Activated gamma-delta T cell treated with Interleukin-2 at 50 U/mL for 16 hours (primary cell): ENCODE data around the gene SPDYE2B.
"Not testable (repeated sequence)": the region's sequence is repeated elsewhere in the genome, so short reads cannot be mapped to it uniquely, and the experiment has no call there.

Experiments used
- DNase-seq: peaks from one replicate; pipeline ENCODE4 v3.0.0-alpha.2; 2020

The SPDYE2B gene

GRCh38 chr7:102643404-102643803, 6.7 kb upstream of the SPDYE2B start:
- DNase-seq = not testable (repeated sequence)

GRCh38 chr7:102647813-102648212, 2.3 kb upstream of the SPDYE2B start:
- DNase-seq = not testable (repeated sequence)

GRCh38 chr7:102664765-102665164, 14.6 kb downstream of the SPDYE2B start:
- not testable (repeated sequence) for DNase-seq

- DNase-seq = not testable (repeated sequence)
These were observed 16.7 kb downstream of the SPDYE2B start for GRCh38 chr7:102666850-102667249.

- DNase-seq = not testable (repeated sequence)
These were observed 17.4 kb downstream of the SPDYE2B start for GRCh38 chr7:102667523-102667922.

- not testable (repeated sequence) for DNase-seq
These were observed 21.2 kb downstream of the SPDYE2B start, which contains the start of gene POLR2J2 for GRCh38 chr7:102671166-102671955. Gene POLR2J2 (minus strand): TSS chr7:102671663. CDS start chr7:102671601, 62 bp downstream.

- DNase-seq = not testable (repeated sequence)
These were observed 21.8 kb downstream of the SPDYE2B start for GRCh38 chr7:102671956-102672307.

- not testable (repeated sequence) for DNase-seq
These were observed 23.4 kb downstream of the SPDYE2B start for GRCh38 chr7:102673447-102674067.

GRCh38 chr7:102675545-102675944, 25.4 kb downstream of the SPDYE2B start:
- not testable (repeated sequence) for DNase-seq

GRCh38 chr7:102680780-102681179, 30.7 kb downstream of the SPDYE2B start:
- DNase-seq = not testable (repeated sequence)

GRCh38 chr7:102682560-102682959, 32.4 kb downstream of the SPDYE2B start:
- DNase-seq = not testable (repeated sequence)

GRCh38 chr7:102688299-102689036, 38.3 kb downstream of the SPDYE2B start:
- not testable (repeated sequence) for DNase-seq

GRCh38 chr7:102689436-102690282, 39.5 kb downstream of the SPDYE2B start:
- not testable (repeated sequence) for DNase-seq

GRCh38 chr7:102690602-102691001, 40.5 kb downstream of the SPDYE2B start:
- DNase-seq = not testable (repeated sequence)

- not testable (repeated sequence) for DNase-seq
These were observed 43.9 kb downstream of the SPDYE2B start for GRCh38 chr7:102694008-102694407.

- not testable (repeated sequence) for DNase-seq
These were observed 45.0 kb downstream of the SPDYE2B start for GRCh38 chr7:102695033-102695552.

- DNase-seq = not testable (repeated sequence)
These were observed 45.9 kb downstream of the SPDYE2B start for GRCh38 chr7:102696009-102696408.

GRCh38 chr7:102697642-102698512, 47.8 kb downstream of the SPDYE2B start:
- not testable (repeated sequence) for DNase-seq

- DNase-seq = not testable (repeated sequence)
These were observed 49.0 kb downstream of the SPDYE2B start for GRCh38 chr7:102698962-102699750.
